ENCODE measurements around the gene NUDT16L1. TPM values are rescaled to one million over a fixed set of nuclear protein-coding genes. Genes with fewer than 3 reads are reported as not detected.

Gene NUDT16L1
- total and polyA plus RNA-seq, 2 of the 4 experiments (the other 2 are of a cell fraction): 22.9 to 44.3 TPM

DNA sequence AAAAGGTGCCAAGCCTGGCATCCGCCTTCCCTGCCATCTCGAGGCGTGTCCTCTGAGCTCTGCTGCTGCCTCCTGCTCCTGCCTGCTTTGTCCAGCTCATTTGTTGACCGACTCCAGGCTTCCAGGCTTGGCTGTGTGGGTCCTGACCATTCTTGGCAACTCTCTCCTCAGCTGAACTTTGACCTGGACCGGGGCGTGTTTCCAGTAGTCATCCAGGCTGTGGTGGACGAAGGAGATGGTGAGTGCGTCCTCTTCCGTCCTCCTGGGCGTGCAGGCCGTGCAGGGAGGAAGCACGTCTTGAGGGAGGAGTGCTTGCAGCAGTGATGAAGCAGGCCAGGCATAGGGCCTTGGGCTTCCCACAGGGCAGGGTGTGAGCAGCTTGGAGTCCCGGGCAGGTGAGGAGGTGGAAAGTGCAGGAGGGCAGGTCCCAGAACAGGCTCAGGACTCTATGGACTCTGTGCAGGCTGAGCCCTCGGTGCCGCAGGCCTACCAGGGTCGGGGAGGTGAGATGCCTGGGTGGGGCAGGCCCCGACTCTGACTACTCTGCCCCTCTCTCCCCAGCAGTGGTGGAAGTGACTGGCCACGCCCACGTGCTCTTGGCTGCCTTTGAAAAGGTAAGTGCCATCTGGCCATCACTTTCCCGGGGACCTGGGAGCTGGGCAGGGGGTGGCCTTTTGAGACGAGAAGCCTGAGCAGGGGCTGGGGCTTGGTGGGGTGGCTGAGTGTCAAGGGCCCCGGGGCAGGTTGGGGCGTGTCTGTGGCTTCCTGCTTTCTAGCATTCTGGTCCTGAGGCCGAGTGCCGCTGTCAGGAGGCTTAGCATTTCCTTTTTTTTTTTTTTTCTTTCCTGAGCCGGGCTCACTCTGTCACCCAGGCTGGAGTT is 28.6 kb upstream of the NUDT16L1 start (continued):
- TF ChIP-seq RCOR1 (IDR thresholded peaks at IDR 0.05; ENCODE audit: insufficient replicate concordance, low read length): no peak

GRCh38 chr16:4666537-4667202 is 26.7 kb upstream of the NUDT16L1 start:
- Histone ChIP-seq H2BK15ac (ENCODE audit: low read depth, low read length) (no peak overlapping the region), H3K14ac (replicated peaks; ENCODE audit: low read depth, low read length) (no peak overlapping the region), H2BK20ac (ENCODE audit: low read depth, low read length) (no peak overlapping the region), H3K4ac (ENCODE audit: low read depth, low read length) (no peak overlapping the region), H3K56ac (ENCODE audit: extremely low read depth, insufficient read depth, low read length) (no peak overlapping the region), H3K4me1 (ENCODE audit: control insufficient read depth, insufficient read depth, low read length) (no peaks in the 10 kb centered on the region), H4K5ac (ENCODE audit: low read depth, low read length) (no peak overlapping the region), H2AFZ (replicated peaks; ENCODE audit: low read length, poor library complexity) (no peak overlapping the region), H3K27me3 (ENCODE audit: control insufficient read depth, insufficient read depth, low read length) (no peaks in the 10 kb centered on the region), H3K9me1 (ENCODE audit: insufficient read depth, low read length) (peaks cover 2% of the 10 kb centered on the region; the same call in 1 of the 2 replicates), H3K36me3 (ENCODE audit: control insufficient read depth, insufficient read depth, low read length) (peaks cover 61% of the 10 kb centered on the region), H3K4me2 (ENCODE audit: low read depth, low read length) (no peak overlapping the region), H2AK5ac (ENCODE audit: low read depth, low read length) (no peak overlapping the region), H3K18ac (ENCODE audit: low read depth, low read length) (no peak overlapping the region), H2AK9ac (replicated peaks; ENCODE audit: low read depth, low read length, poor library complexity) (no peak overlapping the region), H4K20me1 (ENCODE audit: insufficient read depth, low read length) (peaks cover 18% of the 10 kb centered on the region; the same call in 1 of the 2 replicates), H3K79me1 (ENCODE audit: low read depth in 1 of 2, low read length in 2 of 2) (peaks cover 14 to 28% of the 10 kb centered on the region in 2 experiments), H2BK5ac (ENCODE audit: low read depth, low read length, poor library complexity, severe bottlenecking) (no peak overlapping the region), H3K23ac (ENCODE audit: low read depth, low read length) (no peak overlapping the region), H4K91ac (ENCODE audit: insufficient read depth, low read depth, low read length) (no peak overlapping the region), H3K9me3 (ENCODE audit: control insufficient read depth, insufficient read depth, low read length) (no peaks in the 10 kb centered on the region), H3K27ac (ENCODE audit: insufficient read depth, low read length) (no peak overlapping the region), H3K4me3 (ENCODE audit: insufficient read depth, low read depth, low read length) (no peak overlapping the region), H4K8ac (ENCODE audit: low read depth in 2 of 2, low read length in 2 of 2) (no peak overlapping the region), H3K9ac (ENCODE audit: low read depth, low read length) (no peak overlapping the region), H2BK120ac (ENCODE audit: low read depth, low read length) (no peak overlapping the region)
- ChIA-PET POLR2A (ENCODE audit: unreplicated experiment) (no interaction called here), CTCF (no interaction called here)
- WGBS, 2 experiments (ENCODE audit: extremely low coverage in 2 of 2, insufficient read length in 1 of 2): 88% methylated on average over 14 of the region's 20 CpGs; no CpG with 5 or more reads in 1 of the 2 experiments
- ATAC-seq (ENCODE audit: low read depth): no peak
- intact Hi-C loops (cut with micrococcal nuclease): no loop called here
- in situ Hi-C loops (cut with MboI; ENCODE audit: low sequenced_read_pairs): no loop called here
- no peak for DNase-seq
- dilution Hi-C loops (cut with HindIII; ENCODE audit: low sequenced_read_pairs, unreplicated experiment): no loop called here
- BruUV-seq (replicated peaks): no TSS peak
- TF ChIP-seq CHD1 (IDR thresholded peaks at IDR 0.05; ENCODE audit: low read depth, low read length): no peak
- no peak for TF ChIP-seq FOS (IDR thresholded peaks at IDR 0.05; ENCODE audit: low read depth, low read length)
- no peak for TF ChIP-seq ELK1 (IDR thresholded peaks at IDR 0.05; ENCODE audit: borderline replicate concordance, low read depth, low read length)
- TF ChIP-seq POLR2A (IDR thresholded peaks at IDR 0.05; ENCODE audit: low read depth, low read length): no peak
- TF ChIP-seq, protein P1, sequence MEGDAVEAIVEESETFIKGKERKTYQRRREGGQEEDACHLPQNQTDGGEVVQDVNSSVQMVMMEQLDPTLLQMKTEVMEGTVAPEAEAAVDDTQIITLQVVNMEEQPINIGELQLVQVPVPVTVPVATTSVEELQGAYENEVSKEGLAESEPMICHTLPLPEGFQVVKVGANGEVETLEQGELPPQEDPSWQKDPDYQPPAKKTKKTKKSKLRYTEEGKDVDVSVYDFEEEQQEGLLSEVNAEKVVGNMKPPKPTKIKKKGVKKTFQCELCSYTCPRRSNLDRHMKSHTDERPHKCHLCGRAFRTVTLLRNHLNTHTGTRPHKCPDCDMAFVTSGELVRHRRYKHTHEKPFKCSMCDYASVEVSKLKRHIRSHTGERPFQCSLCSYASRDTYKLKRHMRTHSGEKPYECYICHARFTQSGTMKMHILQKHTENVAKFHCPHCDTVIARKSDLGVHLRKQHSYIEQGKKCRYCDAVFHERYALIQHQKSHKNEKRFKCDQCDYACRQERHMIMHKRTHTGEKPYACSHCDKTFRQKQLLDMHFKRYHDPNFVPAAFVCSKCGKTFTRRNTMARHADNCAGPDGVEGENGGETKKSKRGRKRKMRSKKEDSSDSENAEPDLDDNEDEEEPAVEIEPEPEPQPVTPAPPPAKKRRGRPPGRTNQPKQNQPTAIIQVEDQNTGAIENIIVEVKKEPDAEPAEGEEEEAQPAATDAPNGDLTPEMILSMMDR (conservative IDR thresholded peaks at IDR 0.05; ENCODE audit: low read depth, low read length): no peak
- no peak for TF ChIP-seq CEBPB (IDR thresholded peaks at IDR 0.05; ENCODE audit: low read depth, low read length)
- no peak for TF ChIP-seq BHLHE40 (IDR thresholded peaks at IDR 0.05; ENCODE audit: low read depth, low read length)
- TF ChIP-seq USF2 (IDR thresholded peaks at IDR 0.05; ENCODE audit: low read depth, low read length): no peak
- TF ChIP-seq SMC3 (IDR thresholded peaks at IDR 0.05; ENCODE audit: low read depth, low read length): no peak
- TF ChIP-seq MAFK (IDR thresholded peaks at IDR 0.05; ENCODE audit: low read depth, low read length): no peak
